IMR-90 (cell line): ENCODE data around the gene RBM5. TPM values are rescaled to one million over a fixed set of nuclear protein-coding genes. Genes with fewer than 3 reads are reported as not detected.

Source experiments
- ATAC-seq: fragments of 200-7000 bp; cut with Tn5 transposase; 2 replicates; pipeline ENCODE4 v1.9.1; 2020; ENCODE audit warnings: low read depth, mild to moderate bottlenecking, moderate library complexity
- BruUV-seq: library from RNA; stranded (reverse); fragments of 400-500 nt; replicated peaks from 2 replicates; lab custom pipeline; 2021; lab: Mats Ljungman, UMichigan
- CTCF ChIA-PET: fragments of 300-600 bp; formaldehyde crosslinking; extraction: SDS; loops from one replicate; lab custom pipeline; 2021; ENCODE audit warnings: antibody characterized with exemption; lab: Yijun Ruan, JAX
- POLR2A ChIA-PET: fragments of 300-600 bp; sonication (Branson Sonifier 250); formaldehyde crosslinking; loops from one replicate; lab custom pipeline; 2022; ENCODE audit warnings: antibody characterized with exemption; ENCODE audit not compliant: unreplicated experiment; lab: Charles Lee
- DNase-seq: peaks from one replicate; pipeline ENCODE4 v3.0.0; 2013
- H2AFZ ChIP-seq: replicated peaks from 2 replicates; pipeline ENCODE3; 2013; ENCODE audit warnings: low read length, mild to moderate bottlenecking; ENCODE audit not compliant: poor library complexity
- H2AK5ac ChIP-seq: 2 replicates; pipeline ENCODE4 v1.6.1; 2013; ENCODE audit warnings: low read depth, low read length, inconsistent platforms
- H2AK9ac ChIP-seq: replicated peaks from 2 replicates; pipeline ENCODE3; 2013; ENCODE audit warnings: mild to moderate bottlenecking, low read depth, low read length, moderate library complexity; ENCODE audit not compliant: poor library complexity
- H2BK120ac ChIP-seq: 2 replicates; pipeline ENCODE4 v1.6.1; 2013; ENCODE audit warnings: low read depth, low read length, inconsistent platforms
- H2BK15ac ChIP-seq: 3 replicates; pipeline ENCODE4 v1.6.1; 2013; ENCODE audit warnings: low read depth, low read length, inconsistent platforms
- H2BK20ac ChIP-seq: 2 replicates; pipeline ENCODE4 v1.6.1; 2013; ENCODE audit warnings: low read depth, mild to moderate bottlenecking, inconsistent platforms, low read length, moderate library complexity
- H2BK5ac ChIP-seq: 2 replicates; pipeline ENCODE4 v1.6.1; 2013; ENCODE audit warnings: mild to moderate bottlenecking, low read depth, low read length, inconsistent platforms; ENCODE audit not compliant: poor library complexity, severe bottlenecking
- H3K14ac ChIP-seq: replicated peaks from 2 replicates; pipeline ENCODE4 v1.6.1; 2013; ENCODE audit warnings: low read depth, low read length, inconsistent platforms
- H3K18ac ChIP-seq: 2 replicates; pipeline ENCODE4 v1.6.1; 2013; ENCODE audit warnings: low read depth, low read length, control low read depth
- H3K23ac ChIP-seq: 2 replicates; pipeline ENCODE4 v1.6.1; 2013; ENCODE audit warnings: low read depth, low read length, inconsistent platforms
- H3K27ac ChIP-seq: 2 replicates; pipeline ENCODE4 v1.5.1; 2013; ENCODE audit warnings: mild to moderate bottlenecking, control low read depth, low read length; ENCODE audit not compliant: insufficient read depth
- H3K27me3 ChIP-seq: 2 replicates; pipeline ENCODE4 v1.6.1; 2013; ENCODE audit warnings: low read length; ENCODE audit not compliant: control insufficient read depth, insufficient read depth
- H3K36me3 ChIP-seq: 2 replicates; pipeline ENCODE4 v1.6.1; 2013; ENCODE audit warnings: low read length, mixed read lengths; ENCODE audit not compliant: control insufficient read depth, insufficient read depth
- H3K4ac ChIP-seq: 2 replicates; pipeline ENCODE4 v1.6.1; 2013; ENCODE audit warnings: low read depth, low read length, inconsistent platforms
- H3K4me1 ChIP-seq: 2 replicates; pipeline ENCODE4 v1.6.1; 2013; ENCODE audit warnings: low read length, mixed read lengths; ENCODE audit not compliant: control insufficient read depth, insufficient read depth
- H3K4me2 ChIP-seq: 2 replicates; pipeline ENCODE4 v1.6.1; 2013; ENCODE audit warnings: low read depth, mild to moderate bottlenecking, control low read depth, low read length, moderate library complexity
- H3K4me3 ChIP-seq: 2 replicates; pipeline ENCODE4 v1.5.1; 2013; ENCODE audit warnings: low read depth, mild to moderate bottlenecking, control low read depth, low read length, moderate library complexity; ENCODE audit not compliant: insufficient read depth
- H3K56ac ChIP-seq: 2 replicates; pipeline ENCODE4 v1.6.1; 2013; ENCODE audit warnings: low read length, inconsistent platforms; ENCODE audit not compliant: insufficient read depth; ENCODE audit errors: extremely low read depth
- H3K79me1 ChIP-seq, 2 experiments: 2 replicates each; pipeline ENCODE4 v1.6.1; 2013; ENCODE audit warnings: low read length in 2 of 2, inconsistent platforms in 1 of 2, low read depth in 1 of 2
- H3K9ac ChIP-seq: 2 replicates; pipeline ENCODE4 v1.6.1; 2013; ENCODE audit warnings: low read depth, low read length, control low read depth
- H3K9me1 ChIP-seq: 2 replicates; pipeline ENCODE4 v1.6.1; 2013; ENCODE audit warnings: low read length, inconsistent platforms; ENCODE audit not compliant: insufficient read depth
- H3K9me3 ChIP-seq: 2 replicates; pipeline ENCODE4 v1.6.1; 2013; ENCODE audit warnings: low read length; ENCODE audit not compliant: control insufficient read depth, insufficient read depth
- H4K20me1 ChIP-seq: 2 replicates; pipeline ENCODE4 v1.6.1; 2013; ENCODE audit warnings: low read length, inconsistent platforms; ENCODE audit not compliant: insufficient read depth
- H4K5ac ChIP-seq: 2 replicates; pipeline ENCODE4 v1.6.1; 2013; ENCODE audit warnings: mild to moderate bottlenecking, low read depth, low read length, control low read depth
- H4K8ac ChIP-seq, 2 experiments: 2 replicates each; pipeline ENCODE4 v1.6.1; 2013; ENCODE audit warnings: low read depth in 2 of 2, low read length in 2 of 2, control low read depth in 1 of 2, inconsistent platforms in 1 of 2
- H4K91ac ChIP-seq: 2 replicates; pipeline ENCODE4 v1.6.1; 2013; ENCODE audit warnings: low read depth, low read length, inconsistent platforms; ENCODE audit not compliant: insufficient read depth
- BHLHE40 ChIP-seq: fragments of 150-350 bp; IDR thresholded peaks from 2 replicates; pipeline ENCODE4 v1.6.1; 2016; ENCODE audit warnings: mild to moderate bottlenecking, low read depth, low read length
- CHD1 ChIP-seq: IDR thresholded peaks from 2 replicates; pipeline ENCODE4 v1.6.1; 2012; ENCODE audit warnings: low read depth, low read length, improper control_type of control experiment
- MXI1 ChIP-seq: IDR thresholded peaks from 2 replicates; pipeline ENCODE4 v1.6.1; 2012; ENCODE audit warnings: low read depth, mild to moderate bottlenecking, low read length, moderate library complexity, borderline replicate concordance
- WGBS, 2 experiments: methylation state at CpG; one replicate each; pipeline versions ENCODE4 v1.1.5 to v1.1.7; 2013; ENCODE audit warnings: missing lambda C conversion rate in 2 of 2; ENCODE audit not compliant: insufficient read length in 1 of 2; ENCODE audit errors: extremely low coverage in 2 of 2; 5-methylcytosine and 5-hydroxymethylcytosine counted together
- dilution Hi-C: fragments of 300-500 bp; cut with HindIII; formaldehyde crosslinking; loops from one replicate; pipeline ENCODE4 v1.14.3; 2018; ENCODE audit warnings: low sequenced_read_pairs; ENCODE audit not compliant: unreplicated experiment
- in situ Hi-C: fragments of 300-500 bp; cut with MboI; formaldehyde crosslinking; loops from 3 replicates; pipeline ENCODE4 v1.14.3; 2019; ENCODE audit warnings: low sequenced_read_pairs, inconsistent platforms, mixed read lengths
- intact Hi-C: fragments of 100-400 bp; cut with micrococcal nuclease; formaldehyde crosslinking; loops from 2 replicates; pipeline ENCODE4 v1.10.0; 2022
- polyA plus RNA-seq, 3 experiments: library from polyadenylated mRNA; depleted of rRNA; stranded (reverse); fragments of >200 nt; gene quantifications; 2 replicates each; pipeline ENCODE4 v1.2.3, GENCODE V29; 2012; ENCODE audit warnings: low replicate concordance in 1 of 3
- total RNA-seq: library from RNA; depleted of rRNA; stranded (reverse); fragments of >200 nt; gene quantifications from 2 replicates; pipeline ENCODE4 v1.2.3, GENCODE V29; 2012
- TF ChIP-seq, protein P1 (sequence below): fragments of 150-350 bp; IDR thresholded peaks from 2 replicates; pipeline ENCODE4 v1.6.1; 2016; ENCODE audit warnings: low read depth, mild to moderate bottlenecking, low read length, moderate library complexity, borderline replicate concordance

The RBM5 gene
- total and polyA plus RNA-seq, 2 of the 4 experiments (the other 2 are of a cell fraction): 121 to 155 TPM

DNA sequence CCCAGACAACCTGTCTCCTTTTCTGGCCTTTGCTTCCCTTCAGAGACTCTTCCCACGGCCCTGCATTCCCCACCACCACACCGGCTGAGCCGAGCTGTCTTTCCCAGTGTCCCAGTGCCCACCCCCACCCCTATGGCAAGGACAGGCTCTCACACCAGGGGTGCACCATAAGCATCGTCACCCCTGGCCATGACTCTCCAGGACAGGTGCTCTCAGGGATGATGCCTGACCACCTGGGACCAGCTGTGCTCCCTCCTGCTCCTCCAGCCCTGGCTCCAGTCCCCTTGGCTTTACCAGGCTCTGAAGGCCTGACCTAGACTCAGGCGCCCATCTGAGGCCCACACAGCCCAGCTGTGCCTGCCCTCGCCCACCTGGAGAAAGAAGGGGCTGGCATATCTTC lies 48.8 kb downstream of the RBM5 start:
- Histone ChIP-seq H3K18ac (no peak overlapping the region), H3K27ac (no peak overlapping the region), H3K14ac (no peak overlapping the region), H3K79me1 (no peaks in the 10 kb centered on the region), H3K9me1 (peaks cover 11% of the 10 kb centered on the region; the same call in 1 of the 2 replicates), H3K9me3 (no peaks in the 10 kb centered on the region), H2AK9ac (peak overlapping the region; percentile 76), H3K4me1 (peaks cover 11% of the 10 kb centered on the region), H3K4ac (peak overlapping the region; percentile 90), H3K27me3 (peaks cover 11% of the 10 kb centered on the region; the same call in 1 of the 2 replicates), H4K8ac (peak overlapping the region in 1 of 2 experiments; percentile 93; a peak in 1 of 4 replicates), H4K5ac (no peak overlapping the region; the same call in 1 of the 2 replicates), H3K4me2 (no peak overlapping the region), H3K56ac (no peak overlapping the region), H2BK120ac (peak overlapping the region; percentile 88; the same call in 1 of the 2 replicates), H2AK5ac (peak overlapping the region; percentile 72), H3K4me3 (no peak overlapping the region), H4K91ac (peak overlapping the region; percentile 74), H4K20me1 (no peaks in the 10 kb centered on the region), H2AFZ (peak overlapping the region; percentile 49), H2BK20ac (peak overlapping the region; percentile 53; the same call in 1 of the 2 replicates), H3K36me3 (no peaks in the 10 kb centered on the region), H2BK5ac (no peak overlapping the region), H3K9ac (no peak overlapping the region), H2BK15ac (0 out of 3 replicates have a peak overlapping the region, but pooled peaks have one; percentile 79), H3K23ac (no peak overlapping the region)
- WGBS, 2 experiments: 94% methylated on average over 3 of the region's 6 CpGs; no CpG with 5 or more reads in 1 of the 2 experiments
- in situ Hi-C loops: no loop called here
- BruUV-seq: no TSS peak
- POLR2A ChIA-PET: no interaction called here
- ATAC-seq: no peak
- no peak for DNase-seq
- TF ChIP-seq CHD1: no peak
- TF ChIP-seq, protein P1, sequence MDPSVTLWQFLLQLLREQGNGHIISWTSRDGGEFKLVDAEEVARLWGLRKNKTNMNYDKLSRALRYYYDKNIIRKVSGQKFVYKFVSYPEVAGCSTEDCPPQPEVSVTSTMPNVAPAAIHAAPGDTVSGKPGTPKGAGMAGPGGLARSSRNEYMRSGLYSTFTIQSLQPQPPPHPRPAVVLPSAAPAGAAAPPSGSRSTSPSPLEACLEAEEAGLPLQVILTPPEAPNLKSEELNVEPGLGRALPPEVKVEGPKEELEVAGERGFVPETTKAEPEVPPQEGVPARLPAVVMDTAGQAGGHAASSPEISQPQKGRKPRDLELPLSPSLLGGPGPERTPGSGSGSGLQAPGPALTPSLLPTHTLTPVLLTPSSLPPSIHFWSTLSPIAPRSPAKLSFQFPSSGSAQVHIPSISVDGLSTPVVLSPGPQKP: no peak
- TF ChIP-seq BHLHE40: no peak
- TF ChIP-seq MXI1: no peak
- intact Hi-C loops: no loop called here
- CTCF ChIA-PET: no interaction called here
- dilution Hi-C loops: no loop called here
